ENCODE measurements around the gene AIP. TPM values are rescaled to one million over a fixed set of nuclear protein-coding genes. Genes with fewer than 3 reads are reported as not detected.
A peak's percentile ranks its signal among the peaks of the same experiment; 100 is the strongest.

The AIP gene
- total and polyA plus RNA-seq, 2 donors (not counting 3 experiments of a cell fraction or from before 2014, with no cell fraction given): 46.3 to 114 TPM

DNA sequence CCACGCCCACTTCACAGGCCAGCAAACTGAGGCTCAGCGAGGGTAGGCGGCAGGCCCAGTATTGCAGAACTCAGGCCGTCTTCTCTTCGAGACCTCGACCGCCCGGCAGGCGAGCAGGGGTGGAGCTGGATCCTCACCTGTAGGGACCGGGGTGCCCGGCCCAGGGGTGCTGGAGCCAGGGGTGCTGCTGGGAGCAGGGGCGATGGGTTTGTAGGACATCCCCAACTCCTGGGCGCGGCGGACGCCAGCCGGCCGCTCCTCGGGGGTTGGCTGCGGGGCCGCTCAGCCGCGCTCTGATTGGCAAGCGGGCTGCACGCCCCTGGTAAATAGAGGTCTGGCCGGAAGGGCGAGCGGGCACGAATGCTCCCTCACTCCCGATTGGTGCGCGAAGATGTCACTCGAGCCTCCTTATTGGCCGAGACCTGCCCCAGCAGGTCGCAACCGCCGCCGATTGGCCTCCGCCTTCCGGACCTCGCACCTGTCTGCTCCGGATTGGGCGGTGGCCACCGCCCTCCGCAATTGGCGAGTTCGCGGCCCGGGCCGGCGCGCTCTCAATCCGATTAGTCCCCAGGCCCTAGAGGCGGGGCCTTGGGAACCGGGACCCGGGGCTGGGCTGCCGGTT, 25.1 kb downstream of the AIP start, which contains the start of gene CDK2AP2:
TSS of gene CDK2AP2 (minus strand) at position 299 of the 622 bp plus-strand sequence. CDS start at position 219, 80 bp downstream.
- CTCF ChIA-PET: interaction anchor here (1.0 kb wide), 1 partner anchor 106 kb away, joined by 3 read pairs; the partner anchor contains the start of gene PPP1CA
- no peaks in the 10 kb centered on the region for H3K9me1 ChIP-seq (replicated peaks; ENCODE audit: control insufficient read depth, extremely low read depth, insufficient read depth, low read length)
- BruUV-seq (replicated peaks): no TSS peak
- peak within 1 kb of the TSS; percentile 85 for H3K9ac ChIP-seq (replicated peaks; ENCODE audit: extremely low read depth, insufficient read depth, low read length)
- peak within 1 kb of the TSS; percentile 83 for H3K27ac ChIP-seq (ENCODE audit: insufficient read depth, low read depth, low read length)
- dilution Hi-C loops (cut with MboI; ENCODE audit: extremely low pct_ligation_motif_present, low sequenced_read_pairs): no loop called here
- peak within 1 kb of the TSS; percentile 75 for H3K4me2 ChIP-seq (ENCODE audit: insufficient read depth, low read length)
- FAIRE-seq (peak; percentile 99), DNase-seq (ENCODE audit: low read depth, low spot score) (peak; percentile 99)
- POLR2A ChIA-PET: interaction anchor here (0.6 kb wide), 1 partner anchor 138 kb away, joined by 4 read pairs; no protein-coding TSS in a partner anchor
- H2AFZ ChIP-seq (ENCODE audit: low read depth, low read length): peak within 1 kb of the TSS; percentile 92
- no peaks in the 10 kb centered on the region for H4K20me1 ChIP-seq (replicated peaks; ENCODE audit: control insufficient read depth, extremely low read depth, insufficient read depth, low read length)
- peaks cover 11% of the 10 kb centered on the region for H3K79me2 ChIP-seq (ENCODE audit: control insufficient read depth, insufficient read depth, low read length)
- peaks cover 36% of the 10 kb centered on the region for H3K4me1 ChIP-seq (ENCODE audit: control insufficient read depth, extremely low read depth, insufficient read depth, low read length)
- H3K27me3 ChIP-seq (ENCODE audit: control insufficient read depth in 2 of 2, insufficient read depth in 2 of 2, low read length in 2 of 2): no peaks in the 10 kb centered on the region
- TF ChIP-seq POLR2A (IDR thresholded peaks at IDR 0.05; ENCODE audit: low read depth, low read length): peak; percentile 79
- TF ChIP-seq GATA2 (IDR thresholded peaks at IDR 0.05; ENCODE audit: insufficient read depth, insufficient read length, low read depth, low read length): no peak
- peak; percentile 63 for TF ChIP-seq EZH2 (IDR thresholded peaks at IDR 0.05; ENCODE audit: borderline replicate concordance, low read depth, low read length, severe bottlenecking)
- TF ChIP-seq JUN (IDR thresholded peaks at IDR 0.05; ENCODE audit: borderline replicate concordance, insufficient read depth, insufficient read length, low read depth): no peak
- peak; percentile 79 for TF ChIP-seq POLR2AphosphoS5 (IDR thresholded peaks at IDR 0.05; ENCODE audit: insufficient read depth, low read depth, low read length)
- no peaks in the 10 kb centered on the region for H3K9me3 ChIP-seq (replicated peaks; ENCODE audit: control insufficient read depth, insufficient read depth, low read length)
- H3K36me3 ChIP-seq (ENCODE audit: control insufficient read depth in 2 of 2, extremely low read depth in 1 of 2, insufficient read depth in 2 of 2, low read length in 2 of 2): peaks cover 0 to 4% of the 10 kb centered on the region in 2 experiments
- H3K4me3 ChIP-seq (replicated peaks in 1 of 3; ENCODE audit: insufficient read depth in 1 of 3, low read depth in 1 of 3, low read length in 3 of 3): peak within 1 kb of the TSS; percentile 52 to 62 (median 53)
- intact Hi-C loops (cut with micrococcal nuclease): loop anchor here (1.0 to 10.0 kb wide), 7 partner anchors 39 to 243 kb away; partner anchors contain the start of genes GPR152, GRK2, GSTP1 and NDUFV1

GRCh38 chr11:67508486-67509121, 25.8 kb downstream of the AIP start:
- intact Hi-C loops (cut with micrococcal nuclease) (loop anchor here (1.0 to 10.0 kb wide), 7 partner anchors 39 to 244 kb away; partner anchors contain the start of genes GPR152, GRK2, GSTP1 and NDUFV1), dilution Hi-C loops (cut with MboI; ENCODE audit: extremely low pct_ligation_motif_present, low sequenced_read_pairs) (no loop called here)
- Histone ChIP-seq H3K9me1 (replicated peaks; ENCODE audit: control insufficient read depth, extremely low read depth, insufficient read depth, low read length) (no peaks in the 10 kb centered on the region), H3K9me3 (replicated peaks; ENCODE audit: control insufficient read depth, insufficient read depth, low read length) (no peaks in the 10 kb centered on the region), H3K4me1 (ENCODE audit: control insufficient read depth, extremely low read depth, insufficient read depth, low read length) (peaks cover 36% of the 10 kb centered on the region), H3K79me2 (ENCODE audit: control insufficient read depth, insufficient read depth, low read length) (peaks cover 11% of the 10 kb centered on the region), H3K36me3 (ENCODE audit: control insufficient read depth in 2 of 2, extremely low read depth in 1 of 2, insufficient read depth in 2 of 2, low read length in 2 of 2) (peaks cover 0 to 4% of the 10 kb centered on the region in 2 experiments), H3K27me3 (ENCODE audit: control insufficient read depth in 2 of 2, insufficient read depth in 2 of 2, low read length in 2 of 2) (peaks cover 0 to 3% of the 10 kb centered on the region in 2 experiments), H3K27ac (ENCODE audit: insufficient read depth, low read depth, low read length) (peak overlapping the region; percentile 83), H3K9ac (replicated peaks; ENCODE audit: extremely low read depth, insufficient read depth, low read length) (peak overlapping the region; percentile 85), H3K4me2 (ENCODE audit: insufficient read depth, low read length) (peak overlapping the region; percentile 75), H3K4me3 (replicated peaks in 1 of 3; ENCODE audit: insufficient read depth in 1 of 3, low read depth in 1 of 3, low read length in 3 of 3) (peak overlapping the region; percentile 52 to 62 (median 53)), H4K20me1 (replicated peaks; ENCODE audit: control insufficient read depth, extremely low read depth, insufficient read depth, low read length) (no peaks in the 10 kb centered on the region), H2AFZ (ENCODE audit: low read depth, low read length) (peak overlapping the region; percentile 92)
- TF ChIP-seq GATA2 (IDR thresholded peaks at IDR 0.05; ENCODE audit: insufficient read depth, insufficient read length, low read depth, low read length): no peak
- TF ChIP-seq MAX (IDR thresholded peaks at IDR 0.05; ENCODE audit: insufficient read depth, insufficient read length): peak; percentile 62
- peak; percentile 75 for TF ChIP-seq POLR2AphosphoS5 (IDR thresholded peaks at IDR 0.05; ENCODE audit: insufficient read depth, low read depth, low read length)
- TF ChIP-seq POLR2A (IDR thresholded peaks at IDR 0.05; ENCODE audit: low read depth, low read length): peak; percentile 56
- FAIRE-seq: no peak
- DNase-seq (ENCODE audit: low read depth, low spot score): peak; percentile 97
- POLR2A ChIA-PET: no interaction called here
- TSS peak; percentile 71 for BruUV-seq (replicated peaks)
- CTCF ChIA-PET: no interaction called here

Data from endothelial cell of umbilical vein (primary cell).